UCSD-AML1 (cell line): ENCODE results near the gene TMA7.

ENCODE experiments used
- DNase-seq: peaks from one replicate; lab custom pipeline; 2025; ENCODE audit not compliant: unreplicated experiment; lab: John Stamatoyannopoulos, UW

The TMA7 gene

DNA sequence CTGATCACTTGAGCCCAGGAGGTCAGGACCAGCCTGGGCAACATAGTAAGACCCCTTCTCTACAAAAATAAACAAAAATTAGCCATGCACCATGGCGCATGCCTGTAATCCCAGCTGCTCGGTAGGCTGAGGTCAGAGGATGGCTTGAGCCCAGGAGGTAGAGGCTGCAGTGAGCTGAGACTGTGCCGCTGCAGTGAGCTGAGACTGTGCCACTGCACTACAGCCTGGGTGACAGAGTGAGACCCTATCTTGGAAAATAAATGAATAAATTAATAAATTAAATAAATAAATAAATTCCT, 53.1 kb downstream of the TMA7 start:
- DNase-seq = no peak
